Measurements from ENCODE around the gene MSRB3.
"Not testable (repeated sequence)": the region's sequence is repeated elsewhere in the genome, so short reads cannot be mapped to it uniquely, and the experiment has no call there.

The MSRB3 gene

GRCh38 chr12:65460063-65460462 lies 181.6 kb downstream of the MSRB3 start:
- no peak for DNase-seq

DNA sequence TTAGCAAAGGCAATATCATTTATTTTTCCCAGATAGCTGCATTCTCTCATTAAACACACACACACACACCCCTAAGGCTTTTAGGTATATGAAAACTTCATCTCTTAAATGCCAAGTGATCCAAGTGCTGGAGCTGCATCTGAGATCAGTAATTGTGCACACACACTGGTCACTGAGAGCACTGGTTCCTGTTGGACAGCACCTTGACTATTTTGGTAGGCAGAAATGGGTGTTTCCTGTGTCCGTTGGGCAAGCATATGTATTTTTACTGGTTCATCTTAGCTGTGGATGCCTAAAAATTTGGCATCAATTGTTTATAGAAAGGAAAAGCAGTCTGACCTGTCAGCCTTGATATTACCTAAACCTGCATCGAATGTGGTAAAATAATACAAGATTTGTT lies 182.5 kb downstream of the MSRB3 start:
- no peak for DNase-seq

GRCh38 chr12:65462484-65462883 lies 184.0 kb downstream of the MSRB3 start:
- no peak for DNase-seq

GRCh38 chr12:65463082-65463481 lies 184.6 kb downstream of the MSRB3 start:
- DNase-seq: no peak

- DNase-seq: no peak
These were observed 185.1 kb downstream of the MSRB3 start for GRCh38 chr12:65463611-65464010.

DNA sequence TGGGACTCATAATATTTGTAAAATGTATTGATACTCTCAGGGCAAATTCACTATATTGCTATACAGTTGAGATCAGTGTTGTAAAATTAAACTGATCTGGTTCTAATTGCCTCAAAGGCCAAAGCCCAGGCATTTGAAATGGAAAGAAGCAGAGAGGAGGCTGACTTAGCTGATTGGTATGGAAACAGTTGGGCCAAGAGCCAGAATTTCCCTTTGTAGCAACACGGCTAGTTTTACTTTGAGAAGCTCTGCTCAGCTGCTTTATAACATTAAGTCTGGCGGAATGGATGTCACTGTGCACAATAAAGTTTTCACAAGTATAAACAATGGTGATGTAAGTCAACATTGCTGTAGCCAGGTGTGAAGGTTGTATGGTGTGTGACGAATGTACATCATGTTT lies 186.4 kb downstream of the MSRB3 start:
- no peak for DNase-seq

GRCh38 chr12:65465766-65466547 lies 187.5 kb downstream of the MSRB3 start:
- no peak for DNase-seq

DNA sequence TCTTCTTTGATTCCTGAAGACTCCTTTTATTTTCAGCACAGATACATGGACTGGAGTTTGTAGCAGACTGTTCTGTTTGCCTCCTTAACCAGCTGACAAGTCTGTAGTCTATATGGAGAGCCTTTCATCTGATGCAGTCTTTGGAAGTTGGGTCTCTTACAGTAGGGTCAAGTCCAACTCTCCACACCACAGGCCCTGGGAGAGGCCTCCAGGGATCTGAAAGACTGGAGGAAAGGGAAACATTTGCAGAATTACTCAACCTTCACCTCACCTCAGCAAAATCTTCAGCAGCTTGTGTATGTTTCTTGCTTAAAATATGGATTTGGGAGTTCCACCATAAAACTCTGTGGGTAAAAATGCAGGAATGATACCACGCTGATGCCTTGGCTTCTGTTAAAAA lies 188.4 kb downstream of the MSRB3 start:
- DNase-seq: no peak

GRCh38 chr12:65470256-65470655 lies 191.8 kb downstream of the MSRB3 start:
- DNase-seq: no peak

GRCh38 chr12:65472079-65472478 lies 193.6 kb downstream of the MSRB3 start:
- DNase-seq: no peak

- DNase-seq: no peak
These were observed 196.3 kb downstream of the MSRB3 start for GRCh38 chr12:65474831-65475230.

DNA sequence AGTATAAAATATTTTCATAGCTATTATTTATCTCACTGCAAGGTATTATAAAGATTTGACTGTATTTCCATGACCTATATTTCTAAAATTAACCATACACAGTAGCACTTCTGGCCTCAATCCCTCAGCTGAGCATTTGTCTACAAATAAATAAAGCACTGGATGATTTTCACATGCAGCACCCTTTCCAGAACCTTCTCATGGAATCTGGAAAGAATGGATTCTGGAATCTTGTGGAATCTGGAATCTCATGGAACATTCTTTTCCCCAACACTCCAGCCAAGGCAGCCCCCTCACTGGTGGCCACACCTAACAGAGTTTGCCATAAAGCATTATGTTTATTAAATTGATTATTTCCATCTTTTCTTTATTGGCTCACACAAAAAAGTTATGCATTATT lies 199.2 kb downstream of the MSRB3 start:
- DNase-seq: no peak

- not testable (repeated sequence) for DNase-seq
These were observed 205.5 kb downstream of the MSRB3 start for GRCh38 chr12:65483891-65484516.

DNA sequence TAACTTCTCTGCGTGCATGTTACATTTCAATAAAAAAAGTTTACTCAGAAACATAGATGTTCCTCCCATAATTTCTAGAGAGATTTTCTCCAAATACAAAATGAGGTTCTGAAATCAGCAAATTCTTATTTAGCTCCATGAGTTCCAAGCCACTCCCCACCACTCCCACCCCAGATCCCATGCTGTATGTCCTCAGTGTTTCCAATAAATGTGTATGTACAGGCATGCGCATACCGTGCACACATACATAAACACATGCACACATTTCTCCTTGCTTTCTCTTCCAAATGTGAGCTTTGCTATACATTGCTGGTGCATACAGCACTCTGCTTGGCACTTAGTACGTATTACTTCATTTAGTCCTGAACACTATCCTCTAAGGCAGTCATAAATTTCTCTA lies 209.7 kb downstream of the MSRB3 start:
- no peak for DNase-seq

GRCh38 chr12:65490250-65490649 lies 211.8 kb downstream of the MSRB3 start:
- no peak for DNase-seq

DNA sequence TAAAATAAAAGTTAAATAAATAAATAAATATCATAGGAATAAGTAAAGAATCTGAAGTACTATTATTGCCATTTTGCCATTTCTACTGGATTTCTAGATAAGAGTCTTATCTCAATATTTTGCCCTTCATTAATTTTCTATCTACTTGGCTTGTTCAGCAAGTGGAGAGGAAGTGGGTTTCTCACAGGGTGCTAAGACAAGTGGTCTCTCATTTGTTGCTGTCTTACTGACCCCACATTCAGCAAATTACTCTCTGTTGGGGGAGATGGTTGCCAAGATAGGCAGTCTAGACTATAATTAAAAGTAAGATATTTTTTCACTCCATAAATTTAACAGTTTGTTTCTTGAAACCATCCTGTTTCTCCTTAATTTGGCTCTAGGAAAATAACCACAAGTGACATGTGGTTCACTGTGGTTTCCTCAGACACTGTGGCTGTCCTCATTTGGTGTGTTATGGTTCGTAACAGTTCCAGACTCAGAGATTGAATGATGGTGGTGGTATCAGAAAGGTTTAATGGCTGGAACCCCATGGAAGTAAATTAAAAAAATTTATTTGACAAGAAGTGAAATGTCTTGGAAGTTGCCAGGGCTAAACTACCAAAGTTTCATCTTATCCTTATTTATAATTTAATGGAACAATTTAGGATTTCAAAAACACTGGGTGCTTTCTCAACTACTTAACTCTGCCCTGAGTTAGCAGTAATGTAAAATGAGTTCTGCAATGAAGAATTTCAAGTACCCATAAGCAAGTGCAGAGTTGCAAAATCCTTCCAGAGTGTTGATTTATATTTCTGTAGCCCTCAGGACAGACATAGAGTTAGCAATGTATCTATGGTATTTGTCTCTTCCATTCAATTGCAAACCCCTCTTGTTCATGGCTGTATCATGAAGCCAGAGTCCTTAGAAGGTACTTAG lies 214.8 kb downstream of the MSRB3 start:
- no peak for DNase-seq

- no peak for DNase-seq
These were observed 215.4 kb downstream of the MSRB3 start for GRCh38 chr12:65493913-65494245.

DNA sequence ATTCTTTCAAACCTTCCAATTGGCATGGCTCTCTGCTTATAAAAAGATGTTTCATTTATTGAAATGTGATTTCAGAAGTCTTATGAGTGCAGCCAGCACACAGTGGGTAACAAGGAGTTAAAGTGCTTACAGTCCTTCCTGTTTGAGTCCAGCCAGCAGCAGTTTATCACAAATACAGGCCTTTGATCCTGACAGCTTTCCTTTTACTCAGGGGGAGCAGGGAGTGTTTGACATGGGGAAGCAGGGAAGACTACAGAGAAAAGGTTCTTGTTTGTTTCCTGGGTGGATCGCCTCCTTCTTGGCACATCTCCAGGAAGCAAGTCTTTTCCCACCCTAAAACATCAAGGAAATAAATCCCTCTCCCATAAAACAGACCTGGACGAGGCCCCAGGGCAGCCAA lies 216.1 kb downstream of the MSRB3 start:
- no peak for DNase-seq

- no peak for DNase-seq
These were observed 216.8 kb downstream of the MSRB3 start for GRCh38 chr12:65495233-65495632.

DNA sequence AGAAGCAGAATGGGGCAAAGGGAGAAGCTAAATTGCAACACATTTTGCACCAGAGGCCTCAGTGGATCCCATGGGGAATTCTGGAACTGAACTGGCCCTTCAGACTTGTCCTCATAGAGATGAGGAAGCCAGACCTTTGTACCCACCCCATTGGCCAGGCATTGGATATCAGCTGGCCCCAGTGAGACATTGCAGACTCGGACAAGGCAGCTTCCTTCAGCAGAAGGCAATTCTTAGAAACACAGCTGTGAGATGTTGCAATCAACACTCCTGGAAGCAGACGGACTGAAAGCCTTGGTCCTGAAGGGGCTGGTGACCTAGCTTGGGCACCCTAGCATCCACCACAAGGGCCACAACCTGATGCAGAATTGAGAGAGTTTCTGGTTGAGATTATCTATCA lies 218.1 kb downstream of the MSRB3 start:
- no peak for DNase-seq

DNA sequence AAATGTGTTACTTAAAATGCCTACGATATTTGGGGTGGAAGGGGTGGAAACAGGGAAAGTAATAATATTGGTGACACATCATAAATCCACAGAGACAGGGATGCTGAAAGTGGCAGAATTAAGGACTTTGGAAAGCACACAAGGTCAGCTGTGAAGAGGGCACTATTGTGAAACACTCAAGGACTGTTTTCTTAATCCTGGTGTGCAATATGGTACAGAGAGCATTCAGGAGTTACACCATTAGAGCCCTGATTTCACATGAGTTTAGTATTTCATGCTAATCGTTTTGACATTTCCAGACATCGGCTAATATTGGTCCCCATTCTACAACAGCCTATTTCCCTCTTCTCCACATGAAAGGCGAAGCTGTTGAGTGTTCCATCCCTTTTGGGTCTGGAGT lies 219.2 kb downstream of the MSRB3 start:
- DNase-seq: no peak

DNA sequence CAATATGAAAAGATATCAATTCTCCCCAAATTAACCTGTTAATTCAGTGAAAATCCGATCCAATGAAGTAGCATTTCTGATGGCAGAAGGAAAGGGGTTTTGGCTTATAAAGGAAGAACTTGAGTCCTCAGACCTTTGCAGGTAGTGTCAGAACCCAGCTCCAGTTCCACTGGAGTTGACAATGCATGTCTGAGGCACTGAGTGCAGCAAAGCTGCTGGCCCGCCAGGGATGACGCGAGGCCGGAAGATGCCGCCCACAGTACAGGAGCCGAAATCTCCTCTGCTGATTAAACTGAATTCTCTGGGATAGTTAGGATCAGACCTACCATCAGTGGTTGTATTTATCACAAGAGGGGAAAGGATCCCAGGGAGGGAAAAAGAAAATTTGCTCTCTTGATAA lies 220.7 kb downstream of the MSRB3 start:
- no peak for DNase-seq

GRCh38 chr12:65500091-65500900 lies 221.8 kb downstream of the MSRB3 start:
- DNase-seq: no peak

Data from SHP77 treated with DMSO at 0.1 percent for 48 hours (cell line).